Naive thymus-derived CD8-positive, alpha-beta T cell (primary cell): ENCODE measurements around the gene UNC79. TPM values are rescaled to one million over a fixed set of nuclear protein-coding genes. Genes with fewer than 3 reads are reported as not detected.
"Not testable (repeated sequence)": the region's sequence is repeated elsewhere in the genome, so short reads cannot be mapped to it uniquely, and the experiment has no call there.

Experiments used
- ATAC-seq, 2 donors: fragments of 150-1000 bp; cut with Tn5 transposase in 1 of 2; sonication (Bioruptor Pico), chemical (Tn5 transposase) in 1 of 2; 1 replicate in 1 of 2; 2 replicates in 1 of 2; pipeline ENCODE4 v1.10.0; 2021; ENCODE audit warnings: mild to moderate bottlenecking in 2 of 2, moderate library complexity in 2 of 2
- POLR2A ChIA-PET: fragments of 350-600 bp; sonication (Branson Sonifier 250); formaldehyde crosslinking; loops from one replicate; lab custom pipeline; 2021; ENCODE audit warnings: antibody characterized with exemption; lab: Charles Lee
- DNase-seq, 10 donors: peaks; one replicate each; pipeline versions ENCODE4 v3.0.0 to v3.0.0-alpha.2; 2020 to 2022
- H3K27ac Mint-ChIP-seq, 10 donors: one replicate each; pipeline ENCODE4 v1.8.0; 2020 to 2022; ENCODE audit warnings: mild to moderate bottlenecking in 10 of 10, mixed read lengths in 10 of 10, moderate library complexity in 4 of 10, inconsistent platforms in 1 of 10
- H3K27me3 Mint-ChIP-seq, 5 donors: one replicate each; pipeline ENCODE4 v1.8.0; 2021 to 2022; ENCODE audit warnings: mixed read lengths in 5 of 5
- H3K36me3 Mint-ChIP-seq, 3 donors: one replicate each; pipeline ENCODE4 v1.8.0; 2020 to 2022; ENCODE audit warnings: mixed read lengths in 3 of 3, mild to moderate bottlenecking in 2 of 3, inconsistent platforms in 1 of 3
- H3K4me1 Mint-ChIP-seq, 4 donors: one replicate each; pipeline ENCODE4 v1.8.0; 2021 to 2022; ENCODE audit warnings: mixed read lengths in 4 of 4
- H3K4me3 Mint-ChIP-seq, 10 donors: one replicate each; pipeline ENCODE4 v1.8.0; 2020 to 2022; ENCODE audit warnings: mild to moderate bottlenecking in 10 of 10, mixed read lengths in 10 of 10, moderate library complexity in 6 of 10, inconsistent platforms in 1 of 10
- H3K9me3 Mint-ChIP-seq, 9 donors: one replicate each; pipeline ENCODE4 v1.8.0; 2020 to 2022; ENCODE audit warnings: mixed read lengths in 9 of 9, mild to moderate bottlenecking in 3 of 9, inconsistent platforms in 1 of 9, moderate library complexity in 1 of 9
- polyA plus RNA-seq, 3 donors: library from polyadenylated mRNA; unstranded; fragments of 300-500 nt; fragmentation: Illumina TruSeq; gene quantifications; one replicate each; pipeline ENCODE4 v1.2.3, GENCODE V29; 2021
- total RNA-seq, 8 experiments: library from RNA in 2 of 8; stranded (reverse) in 2 of 8; gene quantifications; one replicate each; pipeline ENCODE4 v1.2.3 and lab custom pipeline; 2021 to 2026

The UNC79 gene
- total and polyA plus RNA-seq, 5 experiments from 2014 or later = not detected

- peaks cover 0 to 7% (median 0%) of the 10 kb centered on the region in 3 donors for H3K36me3 Mint-ChIP-seq
- ATAC-seq (no peak), DNase-seq (no peak)
- no peak overlapping the region for H3K4me3 Mint-ChIP-seq
- H3K9me3 Mint-ChIP-seq = peaks cover 0 to 10% (median 0%) of the 10 kb centered on the region in 9 donors
- POLR2A ChIA-PET = no interaction called here
- peaks cover 0 to 3% (median 0%) of the 10 kb centered on the region in 4 donors for H3K4me1 Mint-ChIP-seq
- H3K27me3 Mint-ChIP-seq = peaks cover 6 to 18% (median 12%) of the 10 kb centered on the region in 5 donors
- peak overlapping the region in 1 of 10 donors; percentile 67 for H3K27ac Mint-ChIP-seq
Observed at GRCh38 chr14:93496856-93497741, 66.4 kb downstream of the UNC79 start.

GRCh38 chr14:93510056-93510455 is 79.3 kb downstream of the UNC79 start:
- ATAC-seq (no peak), DNase-seq (no peak)
- Mint-ChIP-seq H3K4me1 (no peaks in the 10 kb centered on the region), H3K27ac (no peak overlapping the region), H3K36me3 (no peaks in the 10 kb centered on the region), H3K4me3 (no peak overlapping the region), H3K9me3 (no peaks in the 10 kb centered on the region), H3K27me3 (peaks cover 4 to 40% (median 12%) of the 10 kb centered on the region in 5 donors)
- POLR2A ChIA-PET = no interaction called here

- H3K4me1 Mint-ChIP-seq = no peaks in the 10 kb centered on the region
- ATAC-seq (no peak), DNase-seq (no peak)
- no peaks in the 10 kb centered on the region for H3K36me3 Mint-ChIP-seq
- H3K27ac Mint-ChIP-seq = no peak overlapping the region
- H3K9me3 Mint-ChIP-seq = no peaks in the 10 kb centered on the region
- H3K27me3 Mint-ChIP-seq = peaks cover 4 to 40% (median 12%) of the 10 kb centered on the region in 5 donors
- POLR2A ChIA-PET = no interaction called here
- H3K4me3 Mint-ChIP-seq = no peak overlapping the region
Observed at GRCh38 chr14:93511001-93511400, 80.3 kb downstream of the UNC79 start.

GRCh38 chr14:93520053-93520607 is 89.4 kb downstream of the UNC79 start:
- Mint-ChIP-seq H3K4me1 (no peaks in the 10 kb centered on the region), H3K4me3 (no peak overlapping the region), H3K9me3 (peaks cover 3 to 63% (median 48%) of the 10 kb centered on the region in 9 donors), H3K36me3 (peaks cover 0 to 42% (median 14%) of the 10 kb centered on the region in 3 donors), H3K27ac (no peak overlapping the region), H3K27me3 (peaks cover 12 to 28% (median 17%) of the 10 kb centered on the region in 5 donors)
- POLR2A ChIA-PET = no interaction called here
- DNase-seq (no peak), ATAC-seq (no peak)

GRCh38 chr14:93522221-93522620 is 91.5 kb downstream of the UNC79 start:
- Mint-ChIP-seq H3K4me3 (no peak overlapping the region), H3K9me3 (peaks cover 0 to 55% (median 46%) of the 10 kb centered on the region in 9 donors), H3K27me3 (peaks cover 14 to 42% (median 22%) of the 10 kb centered on the region in 5 donors), H3K36me3 (peaks cover 0 to 40% (median 13%) of the 10 kb centered on the region in 3 donors), H3K4me1 (no peaks in the 10 kb centered on the region), H3K27ac (no peak overlapping the region)
- POLR2A ChIA-PET = no interaction called here
- DNase-seq (no peak), ATAC-seq (no peak)

- POLR2A ChIA-PET, ATAC-seq, H3K4me3 Mint-ChIP-seq, H3K4me1 Mint-ChIP-seq, DNase-seq, H3K27ac Mint-ChIP-seq: not testable (repeated sequence)
- Mint-ChIP-seq H3K36me3 (peaks cover 0 to 11% (median 0%) of the 10 kb centered on the region in 3 donors), H3K27me3 (peaks cover 10 to 36% (median 17%) of the 10 kb centered on the region in 5 donors), H3K9me3 (peaks cover 0 to 25% (median 20%) of the 10 kb centered on the region in 9 donors)
Observed at GRCh38 chr14:93525216-93525615, 94.5 kb downstream of the UNC79 start.

- Mint-ChIP-seq H3K36me3 (peaks cover 0 to 4% (median 0%) of the 10 kb centered on the region in 3 donors), H3K27me3 (peaks cover 10 to 39% (median 18%) of the 10 kb centered on the region in 5 donors), H3K4me3 (no peak overlapping the region), H3K27ac (no peak overlapping the region), H3K9me3 (peaks cover 0 to 19% (median 14%) of the 10 kb centered on the region in 9 donors), H3K4me1 (no peaks in the 10 kb centered on the region)
- POLR2A ChIA-PET = no interaction called here
- DNase-seq (no peak), ATAC-seq (no peak)
Observed at GRCh38 chr14:93525696-93526451, 95.1 kb downstream of the UNC79 start.

GRCh38 chr14:93527203-93527607 is 96.5 kb downstream of the UNC79 start:
- DNase-seq (no peak), ATAC-seq (no peak)
- no peaks in the 10 kb centered on the region for H3K36me3 Mint-ChIP-seq
- POLR2A ChIA-PET = no interaction called here
- no peak overlapping the region for H3K27ac Mint-ChIP-seq
- no peaks in the 10 kb centered on the region for H3K4me1 Mint-ChIP-seq
- H3K27me3 Mint-ChIP-seq = peaks cover 10 to 39% (median 18%) of the 10 kb centered on the region in 5 donors
- H3K4me3 Mint-ChIP-seq = no peak overlapping the region
- H3K9me3 Mint-ChIP-seq = peaks cover 0 to 5% (median 2%) of the 10 kb centered on the region in 9 donors

- H3K36me3 Mint-ChIP-seq = no peaks in the 10 kb centered on the region
Observed at GRCh38 chr14:93528884-93529558, 98.3 kb downstream of the UNC79 start.

GRCh38 chr14:93531644-93532043 is 100.9 kb downstream of the UNC79 start:
- Mint-ChIP-seq H3K4me1 (peaks cover 0 to 11% (median 0%) of the 10 kb centered on the region in 4 donors), H3K27me3 (peaks cover 3 to 26% (median 10%) of the 10 kb centered on the region in 5 donors), H3K4me3 (no peak overlapping the region), H3K36me3 (no peaks in the 10 kb centered on the region), H3K27ac (no peak overlapping the region), H3K9me3 (no peaks in the 10 kb centered on the region)
- POLR2A ChIA-PET = no interaction called here
- ATAC-seq (no peak), DNase-seq (no peak)

More at GRCh38 chr14:93528884-93529558, 98.3 kb downstream of the UNC79 start:
- H3K27ac Mint-ChIP-seq = no peak overlapping the region
- POLR2A ChIA-PET = no interaction called here
- no peaks in the 10 kb centered on the region for H3K9me3 Mint-ChIP-seq
- DNase-seq (no peak), ATAC-seq (no peak)
- peaks cover 0 to 11% (median 0%) of the 10 kb centered on the region in 4 donors for H3K4me1 Mint-ChIP-seq
- peaks cover 10 to 39% (median 18%) of the 10 kb centered on the region in 5 donors for H3K27me3 Mint-ChIP-seq
- no peak overlapping the region for H3K4me3 Mint-ChIP-seq

GRCh38 chr14:93532541-93532940 is 101.8 kb downstream of the UNC79 start:
- POLR2A ChIA-PET = no interaction called here
- no peak for ATAC-seq
- H3K27ac Mint-ChIP-seq = no peak overlapping the region
- DNase-seq = no peak
- H3K9me3 Mint-ChIP-seq = no peaks in the 10 kb centered on the region
- peaks cover 5 to 26% (median 15%) of the 10 kb centered on the region in 5 donors for H3K27me3 Mint-ChIP-seq
- H3K36me3 Mint-ChIP-seq = no peaks in the 10 kb centered on the region
- H3K4me3 Mint-ChIP-seq = no peak overlapping the region
- peaks cover 0 to 11% (median 0%) of the 10 kb centered on the region in 4 donors for H3K4me1 Mint-ChIP-seq

GRCh38 chr14:93533437-93533836 is 102.7 kb downstream of the UNC79 start:
- peaks cover 0 to 11% (median 0%) of the 10 kb centered on the region in 4 donors for H3K4me1 Mint-ChIP-seq
- no peak for ATAC-seq
- no peak for DNase-seq
- peaks cover 5 to 35% (median 18%) of the 10 kb centered on the region in 5 donors for H3K27me3 Mint-ChIP-seq
- H3K4me3 Mint-ChIP-seq = no peak overlapping the region
- no peak overlapping the region for H3K27ac Mint-ChIP-seq
- no peaks in the 10 kb centered on the region for H3K9me3 Mint-ChIP-seq
- POLR2A ChIA-PET = no interaction called here
- no peaks in the 10 kb centered on the region for H3K36me3 Mint-ChIP-seq
